Embryonic facial prominence (tissue), 1 donor: ENCODE data around the gene ATXN7.

ENCODE experiments used
- DNase-seq: peaks from one replicate; pipeline ENCODE4 v3.0.0-alpha.2; 2016; ENCODE audit errors: extremely low spot score

ATXN7 gene

DNA sequence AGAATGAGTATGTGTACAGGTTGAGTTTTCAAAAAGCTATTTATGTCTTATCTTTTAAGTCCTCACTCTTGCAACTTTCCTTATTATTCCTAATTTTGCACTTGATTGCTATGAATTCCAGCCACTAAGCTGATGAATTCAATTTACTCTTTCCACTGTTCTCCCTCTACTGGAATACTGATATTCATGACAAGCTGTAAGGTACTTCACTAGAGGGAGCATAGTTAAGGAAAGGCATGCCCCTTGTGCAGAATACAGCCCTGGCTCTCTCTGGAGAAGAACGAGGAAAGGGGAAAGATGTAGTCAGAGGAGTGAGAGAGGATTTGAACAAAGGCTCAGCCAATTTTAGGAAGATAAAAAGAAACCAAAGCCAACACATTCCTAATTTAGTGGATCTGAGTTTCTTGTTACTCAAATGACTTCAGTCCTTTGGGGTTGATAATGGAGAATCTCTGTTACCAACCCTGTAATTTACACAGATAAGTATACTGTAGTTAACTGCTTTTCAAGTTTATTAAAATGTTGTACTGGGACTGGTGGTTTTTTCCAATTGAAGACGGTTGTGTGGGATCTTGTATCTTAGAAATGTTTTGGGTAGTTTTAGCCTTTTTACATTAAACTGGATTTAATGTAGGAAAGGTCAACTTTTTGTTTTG, 44.5 kb downstream of the ATXN7 start:
- DNase-seq = no peak

DNA sequence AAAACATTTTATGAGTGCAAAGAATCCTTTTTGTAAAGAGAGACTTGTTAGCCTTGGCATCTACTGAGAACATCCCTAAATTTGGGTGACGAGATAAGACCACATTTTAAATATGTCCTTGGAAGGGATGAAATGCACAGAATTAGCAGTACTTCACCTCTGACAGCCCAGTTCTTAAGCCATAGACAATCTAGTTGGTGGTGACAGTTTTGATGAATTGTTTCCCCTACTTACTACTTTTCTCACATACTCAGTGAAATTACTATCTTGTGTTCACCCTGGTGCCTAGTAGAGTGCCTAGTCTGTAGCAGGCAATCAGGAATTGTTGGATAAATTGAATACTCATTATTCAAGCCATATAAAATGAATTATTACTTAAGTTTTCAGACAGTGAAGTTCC, 45.1 kb downstream of the ATXN7 start:
- DNase-seq = no peak

DNA sequence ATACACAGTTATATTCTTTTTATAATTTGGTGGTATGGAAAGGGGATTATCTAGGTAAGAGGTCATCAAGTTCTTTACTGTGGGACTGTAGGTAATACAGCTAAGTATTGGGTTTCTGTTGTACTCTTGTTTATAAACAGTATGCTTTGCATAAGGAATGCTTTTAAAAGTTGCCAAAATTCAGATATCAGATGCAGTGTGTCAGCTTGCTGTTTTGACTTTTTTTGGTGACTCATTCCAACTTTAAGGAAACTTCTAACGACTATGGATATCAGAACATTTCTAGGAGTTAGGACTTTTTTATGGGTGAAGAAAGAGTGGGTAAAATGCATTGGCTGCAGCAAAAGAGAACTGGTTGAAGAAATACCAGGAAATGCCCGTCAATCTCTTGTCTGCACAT, 45.8 kb downstream of the ATXN7 start:
- no peak for DNase-seq

DNA sequence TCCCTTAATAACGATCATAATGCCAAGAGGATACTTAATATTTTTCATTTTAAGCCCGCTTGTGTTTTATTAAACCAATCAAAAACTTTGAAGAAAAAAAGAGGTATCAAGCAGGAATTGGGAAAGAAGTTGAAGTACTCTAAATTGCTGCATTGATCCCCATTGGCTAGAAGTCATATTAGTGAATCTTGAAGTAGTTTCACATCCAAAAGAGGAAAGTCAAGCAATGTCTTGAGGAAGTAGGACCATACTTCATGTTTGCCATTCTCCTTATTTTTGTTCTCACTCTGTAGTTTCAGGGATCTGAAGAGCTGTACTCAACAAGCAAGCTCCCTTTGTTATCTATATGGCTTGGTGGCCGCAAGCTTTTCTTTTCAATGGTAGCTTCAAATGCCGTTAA, 46.3 kb downstream of the ATXN7 start:
- DNase-seq = no peak

DNA sequence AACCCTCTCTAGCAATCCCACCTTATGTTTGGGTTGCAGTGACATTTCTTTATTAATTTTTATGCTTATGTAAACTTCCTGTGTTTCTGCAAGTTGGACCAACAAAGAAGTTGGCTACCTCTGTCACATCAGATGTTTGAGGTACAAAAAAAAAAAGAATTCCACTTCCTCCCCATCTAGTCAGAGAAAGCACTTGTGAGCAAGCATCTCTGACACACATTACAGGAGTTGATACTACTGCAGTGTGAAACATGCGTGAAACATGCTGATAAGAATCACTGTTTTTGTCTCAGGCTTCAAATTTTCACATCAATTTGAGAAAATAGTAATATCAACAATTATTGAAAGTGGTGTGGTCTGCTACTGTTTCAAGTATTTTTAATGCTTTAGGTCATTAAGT, 47.2 kb downstream of the ATXN7 start:
- no peak for DNase-seq

DNA sequence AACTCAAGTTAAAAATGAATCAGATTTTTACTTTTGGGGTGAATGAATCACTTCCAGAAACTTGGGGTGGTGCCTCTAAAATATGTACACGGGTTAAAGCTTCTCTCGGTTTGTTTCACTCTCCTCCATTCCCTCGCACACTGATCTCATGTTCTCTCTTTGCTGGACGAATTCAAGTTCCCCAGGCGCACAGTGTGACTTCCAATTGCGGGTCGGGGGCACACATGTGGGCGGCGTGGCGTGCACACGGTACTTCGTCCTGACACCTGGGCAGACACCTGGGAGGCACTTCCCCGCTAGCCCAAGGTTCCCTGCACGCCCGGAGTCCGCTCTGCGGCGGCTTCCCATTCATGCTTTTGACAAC, 47.8 kb downstream of the ATXN7 start:
- DNase-seq = no peak

DNA sequence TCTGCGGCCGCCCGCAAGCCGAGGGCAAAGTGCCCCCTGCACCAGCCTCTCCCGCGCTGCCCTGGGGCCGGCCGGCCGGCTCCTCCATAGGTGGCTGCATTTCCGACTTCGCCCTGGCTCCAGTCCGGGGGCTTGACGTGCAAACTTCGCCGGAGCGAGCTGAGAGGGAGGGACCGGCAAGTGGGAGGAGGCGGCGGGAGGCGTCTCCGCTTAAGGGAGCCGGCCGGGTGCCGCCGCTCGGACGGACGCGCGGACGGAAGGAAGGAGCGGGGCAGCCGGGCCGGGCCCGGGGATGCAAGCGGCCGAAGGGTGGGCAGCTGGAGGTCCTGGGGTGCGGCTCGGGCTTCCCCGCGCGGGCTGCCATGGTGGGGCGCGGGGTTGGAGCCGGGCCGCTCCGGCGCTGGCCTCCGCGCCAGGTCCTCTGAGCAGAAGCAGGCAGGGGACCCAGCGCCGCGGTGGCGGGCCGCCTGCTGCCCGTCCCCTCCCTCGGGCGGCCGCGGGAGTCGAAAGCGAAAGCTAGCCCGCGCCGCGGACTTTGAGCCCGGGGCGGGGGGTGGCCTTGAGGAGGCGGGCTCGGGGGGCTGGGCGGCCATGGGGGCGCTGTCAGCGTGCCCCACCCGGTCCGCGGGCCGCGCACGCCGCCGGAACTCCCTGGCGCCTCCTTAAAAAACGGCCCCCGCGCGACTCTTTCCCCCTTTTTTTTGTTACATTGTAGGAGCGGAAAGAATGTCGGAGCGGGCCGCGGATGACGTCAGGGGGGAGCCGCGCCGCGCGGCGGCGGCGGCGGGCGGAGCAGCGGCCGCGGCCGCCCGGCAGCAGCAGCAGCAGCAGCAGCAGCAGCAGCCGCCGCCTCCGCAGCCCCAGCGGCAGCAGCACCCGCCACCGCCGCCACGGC, 48.5 kb downstream of the ATXN7 start, which contains the start of gene SCAANT1:
TSS of gene SCAANT1 (minus strand) at position 511 of the 895 bp plus-strand sequence.
- DNase-seq = peak; percentile 71

DNA sequence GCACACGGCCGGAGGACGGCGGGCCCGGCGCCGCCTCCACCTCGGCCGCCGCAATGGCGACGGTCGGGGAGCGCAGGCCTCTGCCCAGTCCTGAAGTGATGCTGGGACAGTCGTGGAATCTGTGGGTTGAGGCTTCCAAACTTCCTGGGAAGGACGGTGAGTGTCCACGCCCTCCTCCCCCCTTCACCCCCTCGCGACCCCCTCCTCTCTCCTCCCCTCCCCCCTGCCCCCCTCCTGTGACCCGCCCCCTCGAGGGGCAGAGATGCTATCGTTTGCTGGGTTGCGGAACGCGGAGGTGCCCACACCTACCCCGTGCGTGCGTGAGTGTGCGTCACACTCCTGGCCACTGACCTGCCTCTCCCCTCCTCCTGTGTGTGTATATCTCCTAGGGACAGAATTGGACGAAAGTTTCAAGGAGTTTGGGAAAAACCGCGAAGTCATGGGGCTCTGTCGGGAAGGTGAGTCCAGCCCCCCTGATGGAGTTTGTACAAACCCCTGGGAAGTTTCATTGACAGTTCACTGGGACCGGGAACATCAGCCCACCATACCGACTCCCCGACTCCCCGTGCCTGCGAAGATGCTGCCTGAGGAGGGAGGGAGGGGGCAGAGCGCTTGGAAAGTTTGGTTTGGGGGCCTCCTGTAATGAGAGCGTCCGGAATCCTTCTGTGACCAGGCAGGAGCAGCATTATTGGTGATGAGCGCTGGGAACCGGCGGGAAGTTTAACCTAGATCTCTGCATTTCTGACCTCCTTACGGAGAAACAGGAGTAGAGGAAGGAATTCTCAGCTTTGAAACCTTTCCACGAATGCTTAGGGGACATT, 49.3 kb downstream of the ATXN7 start:
- peak; percentile 35 for DNase-seq

DNA sequence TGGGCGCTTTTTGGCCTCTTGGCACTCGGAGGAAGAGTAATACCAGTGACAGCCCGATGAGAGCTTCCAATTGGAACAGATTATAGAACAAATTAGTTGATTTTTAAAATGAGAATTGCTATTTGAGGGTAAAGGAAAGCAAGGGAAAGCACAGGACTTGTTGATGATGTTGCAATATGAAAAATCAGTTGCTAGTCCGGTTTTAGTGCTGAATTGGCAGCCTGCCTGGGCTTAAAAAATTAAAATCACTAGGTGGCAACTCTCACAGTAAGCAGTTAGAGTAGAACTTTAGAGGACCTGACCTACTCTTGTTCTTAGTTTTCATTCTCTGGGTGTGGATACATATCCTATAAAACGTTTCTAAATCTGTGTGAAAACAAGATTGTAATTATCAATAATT, 50.6 kb downstream of the ATXN7 start:
- no peak for DNase-seq

DNA sequence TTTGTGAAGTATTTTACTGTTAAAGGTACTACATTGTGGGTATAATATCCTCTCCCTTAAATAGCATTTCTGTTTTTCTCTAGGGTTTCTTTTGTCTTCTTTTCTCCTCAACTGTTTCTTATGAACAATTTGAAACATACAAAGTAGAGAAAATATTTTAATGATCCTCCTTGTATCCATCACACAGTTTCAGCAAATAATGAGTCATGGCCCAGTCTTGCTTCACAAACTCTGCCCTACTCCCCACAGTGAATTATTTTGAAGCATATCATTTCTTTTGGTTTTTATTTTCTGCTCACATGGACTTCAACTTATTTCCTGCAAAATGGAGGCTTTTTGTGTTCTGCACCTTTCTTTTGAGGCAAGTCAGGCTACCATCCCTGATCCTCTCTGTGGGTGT, 54.7 kb downstream of the ATXN7 start:
- no peak for DNase-seq

DNA sequence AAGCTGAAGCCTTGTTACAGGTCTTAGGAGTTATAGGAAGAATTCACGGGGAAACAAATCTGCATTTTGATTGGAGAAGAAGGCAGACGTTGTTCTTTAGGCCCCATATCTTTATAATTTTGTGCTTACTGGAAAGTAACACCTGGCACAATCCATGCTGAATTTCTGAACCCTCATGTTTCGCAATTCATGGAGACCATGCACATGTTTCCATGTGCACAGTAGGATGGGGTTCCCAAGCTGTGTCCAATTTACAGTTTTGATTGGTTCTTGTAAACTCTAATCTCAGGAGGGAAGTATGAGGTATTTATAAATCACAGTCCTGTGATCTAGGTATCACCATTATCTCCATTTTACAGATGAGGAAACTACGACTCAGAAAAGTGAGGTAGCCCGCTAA, 56.3 kb downstream of the ATXN7 start:
- no peak for DNase-seq

DNA sequence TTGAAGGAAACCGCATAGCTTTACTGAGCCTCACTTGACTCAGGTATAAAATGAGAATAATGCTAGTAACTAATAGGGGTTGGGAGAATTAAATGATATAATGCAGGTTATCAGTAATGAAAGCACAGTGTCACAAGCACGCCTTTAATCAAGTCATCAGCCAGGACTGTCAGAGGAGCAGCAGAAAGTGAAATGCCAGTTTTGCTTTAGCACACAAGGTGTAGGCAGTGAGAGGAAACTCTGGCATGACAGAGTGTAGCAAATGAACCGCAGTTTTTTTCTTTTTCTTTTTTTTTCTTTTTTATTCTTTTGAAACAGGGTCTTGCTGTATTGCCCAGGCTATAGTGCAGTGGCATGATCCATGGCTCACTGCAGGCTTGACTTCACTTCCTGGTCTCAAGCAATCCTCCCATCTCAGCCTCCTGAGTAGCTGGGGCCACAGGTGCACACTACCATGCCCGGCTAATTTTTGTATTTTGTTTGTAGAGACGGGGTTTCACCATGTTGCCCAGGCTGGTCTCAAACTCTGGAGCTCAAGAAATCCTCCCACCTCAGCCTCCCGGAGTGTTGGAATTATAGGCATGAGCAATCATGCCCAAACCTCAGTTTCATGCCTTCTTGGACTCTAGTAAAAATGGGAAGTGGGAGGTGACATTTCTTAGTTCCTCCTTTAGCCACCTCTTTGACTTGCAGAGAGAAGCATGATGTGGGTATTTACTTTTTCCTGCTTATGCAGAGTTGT, 58.2 kb downstream of the ATXN7 start:
- DNase-seq = no peak

DNA sequence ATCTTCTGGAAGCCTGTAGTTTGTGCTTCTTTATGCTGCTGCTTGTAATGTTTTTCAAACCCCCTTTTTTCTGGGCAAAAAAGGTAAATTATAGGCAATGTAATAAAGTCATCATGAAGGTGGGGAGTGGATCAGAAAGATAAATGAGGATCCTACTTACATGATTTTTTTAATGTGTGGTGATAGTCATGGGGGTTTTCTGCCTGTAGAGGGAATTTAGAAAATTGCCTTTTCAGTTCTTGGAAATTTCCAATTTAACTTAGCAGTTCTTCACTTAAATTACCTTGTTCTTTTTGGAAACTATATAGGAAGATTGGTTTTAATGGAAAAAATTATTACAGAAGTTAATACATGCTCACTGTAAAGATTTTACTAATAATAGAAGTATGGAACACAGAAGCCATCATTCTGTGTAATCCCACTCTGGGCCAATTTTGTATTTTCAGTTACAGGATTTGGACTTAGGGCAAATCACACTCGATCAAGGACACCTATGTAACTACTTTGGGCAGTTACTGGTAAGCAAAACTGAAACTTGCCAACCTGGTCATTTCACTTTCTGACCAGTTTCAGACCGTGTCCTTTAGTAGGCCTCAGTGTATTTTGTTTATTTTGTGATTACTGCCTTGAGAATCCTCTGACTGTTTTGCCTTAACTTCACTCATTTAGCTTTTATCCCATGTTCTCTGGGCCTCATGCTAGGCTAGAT, 59.0 kb downstream of the ATXN7 start:
- no peak for DNase-seq

DNA sequence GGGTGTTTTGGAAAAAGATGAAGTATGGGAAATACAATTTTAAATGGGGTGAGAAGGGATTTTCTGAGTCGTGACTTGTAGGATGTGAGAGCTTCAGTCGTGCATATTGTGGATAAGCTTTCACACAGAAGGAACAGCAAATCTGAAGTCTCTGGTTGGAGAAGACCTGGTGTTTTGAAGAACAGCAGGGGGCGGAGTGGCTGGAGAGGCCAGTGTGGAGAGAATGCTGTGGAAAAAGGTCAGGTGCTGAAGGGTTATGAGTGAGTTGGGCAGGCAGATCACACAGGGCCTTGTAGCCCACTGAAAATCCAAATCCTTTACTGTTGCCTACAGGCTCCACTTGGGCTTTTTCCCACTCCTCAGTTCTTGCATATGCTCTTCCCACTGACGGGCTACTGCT, 62.6 kb downstream of the ATXN7 start:
- DNase-seq = no peak

DNA sequence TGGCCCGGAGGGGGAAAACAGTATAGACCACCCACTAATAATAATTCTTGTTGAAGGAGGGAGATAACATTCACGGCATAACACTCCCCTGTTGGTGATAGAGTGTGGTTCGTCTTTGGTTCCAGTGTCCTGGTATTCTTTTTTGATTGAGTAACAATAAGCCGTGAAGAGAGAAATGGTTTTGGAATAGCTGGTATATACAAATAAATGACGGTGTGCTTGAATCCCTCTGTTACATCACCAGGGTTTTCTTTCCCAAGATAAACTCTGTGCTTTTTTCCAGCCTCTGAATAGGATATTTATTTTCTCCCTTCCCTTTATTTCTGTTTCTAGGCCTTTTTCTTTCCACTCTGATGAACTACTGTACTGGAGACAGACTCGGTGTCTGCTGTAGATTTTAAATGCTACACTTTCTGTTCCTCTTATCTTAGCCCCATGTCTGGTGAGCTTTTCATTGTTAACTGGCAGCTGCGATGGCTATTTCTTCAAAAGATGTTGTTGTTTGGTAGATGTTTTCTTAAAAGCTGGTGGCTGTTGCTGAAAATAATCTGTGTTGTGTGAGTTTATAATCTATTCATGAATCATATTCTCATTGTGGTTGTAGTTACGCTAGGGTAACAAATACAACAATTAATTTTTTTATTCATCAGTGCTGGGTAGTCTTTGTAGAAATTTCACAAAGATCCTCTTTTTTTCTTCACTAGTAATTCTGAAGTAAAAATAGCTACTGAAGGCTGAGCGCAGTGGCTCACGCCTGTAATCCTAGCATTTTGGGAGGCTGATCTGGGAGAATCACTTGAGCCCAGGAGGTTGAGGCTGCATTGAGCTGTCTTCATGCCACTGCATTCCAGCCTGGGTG, 64.0 kb downstream of the ATXN7 start:
- DNase-seq = no peak

DNA sequence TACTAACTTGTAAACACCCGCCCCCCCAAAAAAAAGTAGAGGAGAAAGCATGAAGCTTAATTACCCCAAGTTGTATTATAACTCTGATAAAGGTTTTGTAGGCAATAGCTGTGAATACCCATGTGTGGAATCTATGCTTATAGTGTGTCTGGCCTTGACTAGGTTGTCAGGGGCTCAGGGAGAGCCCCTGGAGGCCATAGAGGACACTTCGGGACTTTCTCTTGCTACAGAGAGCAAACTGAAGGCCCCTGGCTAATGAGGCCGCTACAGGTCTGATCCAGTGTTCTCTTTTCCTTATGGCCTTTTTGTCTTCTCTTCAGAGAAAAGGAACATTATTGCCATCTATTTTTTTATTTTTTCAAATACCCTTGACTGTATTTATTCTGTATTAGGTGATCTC, 67.6 kb downstream of the ATXN7 start:
- DNase-seq = no peak

DNA sequence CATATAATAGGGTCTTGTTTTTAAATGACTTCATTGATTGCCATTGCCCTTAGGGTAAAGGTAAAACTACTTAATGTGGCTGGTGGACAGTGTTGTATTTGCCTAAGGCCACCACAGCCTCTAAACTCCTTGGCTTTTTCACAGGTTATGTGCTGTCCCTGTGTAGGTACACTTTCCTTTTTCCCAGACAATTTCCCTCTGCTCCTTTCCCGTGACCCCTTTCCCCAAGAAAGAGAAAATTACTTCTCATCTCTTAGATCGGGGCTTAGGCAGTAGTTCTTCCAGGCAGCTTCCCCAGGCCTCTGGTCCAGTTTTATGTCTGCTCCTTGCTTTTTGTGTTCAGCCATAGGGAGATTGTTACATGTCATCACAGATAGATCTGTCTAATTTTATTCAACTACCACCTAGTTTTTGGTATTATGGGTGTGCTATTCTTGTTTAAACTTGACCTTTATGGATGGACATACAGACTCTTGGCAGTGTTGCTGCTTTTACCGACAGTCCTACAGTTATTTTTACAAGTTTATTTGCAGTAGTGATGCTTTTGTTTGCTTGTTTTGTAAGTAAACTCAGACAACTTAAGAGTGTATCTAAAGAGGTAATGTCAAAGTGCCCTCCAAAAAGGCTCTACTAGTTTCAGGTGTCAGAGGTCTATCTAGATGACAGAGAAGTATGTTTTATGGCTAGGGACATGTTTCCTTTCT, 69.0 kb downstream of the ATXN7 start:
- no peak for DNase-seq

DNA sequence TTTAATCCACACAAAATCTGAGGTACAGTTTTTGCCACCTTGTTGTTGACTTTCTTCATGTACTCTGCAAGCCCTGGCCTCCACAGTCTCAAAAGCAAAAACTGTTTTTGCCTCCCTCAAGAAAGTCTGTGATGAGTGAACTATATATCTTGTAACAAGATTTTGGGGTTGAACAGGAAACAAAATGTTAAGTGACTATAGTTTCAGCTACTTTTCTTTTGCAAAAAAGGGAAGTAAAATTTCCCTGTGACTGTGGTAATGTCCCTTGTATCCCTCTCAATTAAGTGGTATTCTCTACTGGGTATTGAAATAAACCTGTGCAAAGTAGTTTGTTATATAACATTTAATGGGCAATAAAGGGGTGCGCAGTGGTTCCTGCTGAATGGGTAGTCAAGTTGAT, 69.8 kb downstream of the ATXN7 start:
- no peak for DNase-seq

DNA sequence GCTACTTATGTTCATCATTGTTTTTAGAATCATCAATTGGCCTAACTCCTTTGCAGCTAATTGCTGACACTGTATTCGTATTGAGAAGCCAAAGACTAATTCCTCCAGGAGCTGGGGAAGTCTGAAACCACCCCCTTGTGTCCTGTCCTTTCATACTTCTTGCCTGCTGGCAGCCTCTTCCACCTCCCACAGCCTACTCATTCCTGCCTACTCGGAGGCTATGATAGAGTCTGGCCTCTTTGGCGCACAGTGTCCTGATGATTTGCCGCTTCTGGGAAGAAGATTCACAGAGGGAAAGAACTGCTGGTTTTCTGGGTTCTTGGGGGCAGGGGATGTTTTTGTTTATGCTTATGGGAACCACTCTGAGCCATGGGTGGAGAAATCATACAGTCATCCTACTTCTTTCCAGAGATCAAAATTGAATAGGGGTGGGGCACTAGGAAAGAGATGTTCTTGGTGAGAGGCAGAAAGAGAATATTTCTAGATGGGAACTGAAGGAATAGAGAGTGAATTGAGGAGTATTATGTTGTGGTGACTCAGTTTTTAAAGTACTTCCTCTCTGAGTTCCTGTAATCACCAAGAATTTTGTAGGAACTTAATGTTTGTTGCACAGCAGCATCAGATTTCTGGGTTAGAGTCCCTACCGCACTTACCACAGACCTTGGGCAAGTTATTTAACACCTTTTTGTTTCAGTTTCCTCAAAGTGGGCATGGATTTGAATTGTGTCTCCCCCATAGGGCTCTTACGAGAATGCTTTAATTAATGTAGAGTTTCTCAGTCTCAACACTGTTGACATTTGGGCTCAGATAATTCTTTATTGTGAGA, 70.6 kb downstream of the ATXN7 start:
- no peak for DNase-seq
